GM12875 (cell line): ENCODE data around the gene SCO2.
A peak's percentile ranks its signal among the peaks of the same experiment; 100 is the strongest.

Experiments
- H3K4me3 ChIP-seq: one replicate; pipeline ENCODE4 v1.5.1; 2011; ENCODE audit warnings: low read depth, low read length, control low read depth
- TF ChIP-seq, protein P1 (sequence below): IDR thresholded peaks from 2 replicates; pipeline ENCODE4 v1.5.1; 2011; ENCODE audit warnings: low read depth, mild to moderate bottlenecking, control low read depth, inconsistent platforms, low read length, moderate library complexity, borderline replicate concordance; ENCODE audit not compliant: insufficient read depth

The SCO2 gene

DNA sequence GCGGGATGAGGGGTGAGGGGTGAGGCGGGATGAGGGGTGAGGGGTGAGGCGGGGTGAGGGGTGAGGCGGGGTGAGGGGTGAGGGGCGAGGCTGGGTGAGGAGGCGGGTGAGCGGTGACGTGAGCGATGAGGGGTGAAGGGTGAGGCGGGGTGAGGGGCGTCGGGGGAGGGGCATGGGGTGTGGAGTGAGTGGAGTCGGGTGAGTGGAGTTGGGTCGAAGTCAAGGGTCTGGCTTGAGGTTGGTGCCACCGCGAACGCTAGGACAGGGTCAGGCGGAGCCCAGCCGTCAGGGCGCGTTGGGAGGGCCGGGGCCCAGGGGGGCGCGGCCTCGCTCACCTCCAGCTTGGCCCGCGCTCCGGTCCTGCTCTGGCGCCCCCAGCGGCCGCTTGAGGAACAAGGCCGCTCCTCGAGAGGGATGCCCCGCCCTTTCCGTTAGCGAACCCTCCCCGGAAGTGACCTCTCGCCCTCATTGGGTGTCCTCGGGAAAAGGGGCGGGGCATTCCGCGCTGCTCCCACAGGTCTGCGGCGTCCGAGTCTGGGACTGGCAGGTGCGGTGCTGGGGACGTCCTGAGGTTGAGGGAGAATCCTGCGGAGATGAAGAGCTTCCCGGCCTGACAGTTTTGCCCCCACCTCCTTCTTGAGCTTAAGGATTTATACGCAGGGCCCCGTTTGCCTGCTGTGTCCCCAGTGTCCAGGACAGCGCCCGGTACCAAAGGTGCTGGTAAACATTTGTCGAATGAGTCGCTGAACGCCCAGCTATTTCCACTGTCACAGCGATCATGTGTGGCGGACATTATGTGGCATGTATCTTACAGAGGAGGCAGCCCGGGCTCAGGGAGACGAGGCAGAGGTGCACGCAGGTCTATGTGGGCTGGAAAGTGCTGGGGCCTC is 37.4 kb upstream of the SCO2 start, which contains the start of gene SYCE3:
TSS of gene SYCE3 (minus strand) at position 397 of the 890 bp plus-strand sequence. CDS start 6,514 bp downstream, outside the sequence.
- TF ChIP-seq, protein P1, sequence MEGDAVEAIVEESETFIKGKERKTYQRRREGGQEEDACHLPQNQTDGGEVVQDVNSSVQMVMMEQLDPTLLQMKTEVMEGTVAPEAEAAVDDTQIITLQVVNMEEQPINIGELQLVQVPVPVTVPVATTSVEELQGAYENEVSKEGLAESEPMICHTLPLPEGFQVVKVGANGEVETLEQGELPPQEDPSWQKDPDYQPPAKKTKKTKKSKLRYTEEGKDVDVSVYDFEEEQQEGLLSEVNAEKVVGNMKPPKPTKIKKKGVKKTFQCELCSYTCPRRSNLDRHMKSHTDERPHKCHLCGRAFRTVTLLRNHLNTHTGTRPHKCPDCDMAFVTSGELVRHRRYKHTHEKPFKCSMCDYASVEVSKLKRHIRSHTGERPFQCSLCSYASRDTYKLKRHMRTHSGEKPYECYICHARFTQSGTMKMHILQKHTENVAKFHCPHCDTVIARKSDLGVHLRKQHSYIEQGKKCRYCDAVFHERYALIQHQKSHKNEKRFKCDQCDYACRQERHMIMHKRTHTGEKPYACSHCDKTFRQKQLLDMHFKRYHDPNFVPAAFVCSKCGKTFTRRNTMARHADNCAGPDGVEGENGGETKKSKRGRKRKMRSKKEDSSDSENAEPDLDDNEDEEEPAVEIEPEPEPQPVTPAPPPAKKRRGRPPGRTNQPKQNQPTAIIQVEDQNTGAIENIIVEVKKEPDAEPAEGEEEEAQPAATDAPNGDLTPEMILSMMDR = peak; percentile 98
- H3K4me3 ChIP-seq = peak within 1 kb of the TSS; percentile 63

DNA sequence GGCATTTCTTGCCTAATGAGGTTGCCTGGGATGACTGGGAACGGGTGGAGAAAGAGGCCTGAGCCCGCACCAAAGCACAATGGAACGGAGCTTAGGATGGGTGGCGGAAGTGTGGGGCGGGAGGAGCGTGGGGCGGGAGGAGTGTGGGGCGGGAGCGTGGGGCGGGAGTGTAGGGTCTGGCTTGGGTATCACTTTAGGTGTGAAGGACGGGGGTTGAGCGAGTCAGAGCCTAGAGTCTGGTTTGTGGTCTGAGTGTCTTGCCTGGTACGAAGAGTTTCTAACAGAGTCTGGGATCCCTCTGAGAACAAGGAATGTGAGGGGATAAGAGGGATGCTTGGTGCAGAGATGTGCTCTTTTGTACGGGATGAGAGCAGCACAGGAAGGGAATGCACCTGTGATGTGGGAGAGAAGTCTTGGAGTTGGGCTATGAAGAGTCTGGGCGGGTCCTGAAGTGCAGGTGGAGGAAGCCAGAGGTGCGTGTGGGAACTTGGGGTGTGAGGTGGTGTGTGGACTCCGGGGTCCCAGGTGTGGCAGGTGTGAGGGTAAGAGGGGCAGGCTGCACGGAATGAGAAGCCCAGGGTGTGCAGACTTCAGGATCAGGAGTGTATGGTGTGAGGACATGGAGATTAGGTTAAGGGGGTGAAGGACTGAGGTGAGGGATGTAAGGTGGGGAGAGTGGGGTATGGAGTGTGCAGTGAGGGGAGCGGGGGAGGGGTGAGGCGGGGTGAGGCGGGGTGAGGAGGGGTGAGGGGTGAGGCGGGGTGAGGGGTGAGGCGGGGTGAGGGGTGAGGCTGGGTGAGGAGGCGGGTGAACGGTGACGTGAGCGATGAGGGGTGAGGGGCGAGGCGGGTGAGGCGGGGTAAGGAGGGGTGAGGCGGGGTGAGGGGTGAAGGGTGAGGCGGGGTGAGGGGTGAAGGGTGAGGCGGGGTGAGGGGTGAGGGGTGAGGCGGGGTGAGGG is 36.3 kb upstream of the SCO2 start:
- H3K4me3 ChIP-seq = no peak overlapping the region
- TF ChIP-seq, protein P1 = no peak

DNA sequence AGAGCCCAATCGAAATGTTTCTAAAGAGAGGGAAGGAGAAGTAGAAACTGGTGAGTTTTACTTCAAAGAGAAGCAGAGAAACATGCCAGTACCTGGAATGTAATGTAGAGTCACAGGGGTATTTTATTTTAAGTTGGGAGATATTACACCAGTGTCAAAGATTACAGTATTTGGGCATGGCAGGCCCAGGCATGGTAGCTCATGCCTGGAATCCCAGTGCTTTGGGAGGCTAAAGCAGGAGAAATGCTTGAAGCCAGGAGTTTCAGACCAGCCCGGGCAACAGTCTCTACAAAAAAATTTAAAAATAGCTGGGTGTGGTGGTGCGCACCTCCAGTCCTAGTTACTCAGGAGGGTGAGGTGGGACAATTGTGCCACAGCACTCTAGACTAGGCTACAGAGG is 34.6 kb upstream of the SCO2 start:
- H3K4me3 ChIP-seq = no peak overlapping the region
- TF ChIP-seq, protein P1 = no peak

DNA sequence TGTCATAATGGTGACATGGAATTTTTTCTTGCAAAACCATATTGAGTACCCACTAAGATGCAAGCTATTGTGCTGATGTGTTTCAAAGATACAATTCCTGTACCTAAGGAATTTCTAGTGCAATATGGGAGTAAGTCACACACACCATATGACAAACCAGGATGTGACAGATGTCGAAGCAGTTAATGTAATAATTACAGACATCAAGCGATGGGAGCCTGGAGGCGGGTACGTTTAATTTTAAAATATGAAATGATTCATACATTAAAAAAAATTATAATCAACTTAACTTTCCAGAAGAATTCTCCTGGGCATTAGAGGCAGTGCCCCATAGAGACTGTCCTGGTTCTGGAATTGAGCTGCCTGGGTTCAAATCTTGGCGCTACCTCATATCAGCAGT is 31.3 kb upstream of the SCO2 start:
- no peak overlapping the region for H3K4me3 ChIP-seq
- TF ChIP-seq, protein P1 = no peak

DNA sequence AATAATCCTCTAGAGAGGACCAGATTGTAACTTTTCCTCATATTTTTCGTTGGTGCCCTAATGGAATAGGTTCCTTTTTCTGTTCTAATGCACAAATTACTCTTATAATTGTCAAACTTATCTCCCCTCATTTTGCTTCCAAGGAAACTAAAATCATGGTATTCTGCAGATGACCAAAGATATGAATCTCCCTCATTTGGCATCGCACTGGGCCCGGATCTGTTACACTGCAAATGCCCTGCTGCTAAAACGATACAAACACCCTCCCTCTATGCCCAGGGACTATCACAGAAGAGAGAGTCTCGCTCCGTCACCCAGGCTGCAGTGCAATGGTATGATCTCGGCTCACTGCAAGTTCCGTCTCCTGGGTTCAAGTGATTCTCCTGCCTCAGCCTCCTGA is 27.9 kb upstream of the SCO2 start:
- TF ChIP-seq, protein P1 = no peak
- no peak overlapping the region for H3K4me3 ChIP-seq

DNA sequence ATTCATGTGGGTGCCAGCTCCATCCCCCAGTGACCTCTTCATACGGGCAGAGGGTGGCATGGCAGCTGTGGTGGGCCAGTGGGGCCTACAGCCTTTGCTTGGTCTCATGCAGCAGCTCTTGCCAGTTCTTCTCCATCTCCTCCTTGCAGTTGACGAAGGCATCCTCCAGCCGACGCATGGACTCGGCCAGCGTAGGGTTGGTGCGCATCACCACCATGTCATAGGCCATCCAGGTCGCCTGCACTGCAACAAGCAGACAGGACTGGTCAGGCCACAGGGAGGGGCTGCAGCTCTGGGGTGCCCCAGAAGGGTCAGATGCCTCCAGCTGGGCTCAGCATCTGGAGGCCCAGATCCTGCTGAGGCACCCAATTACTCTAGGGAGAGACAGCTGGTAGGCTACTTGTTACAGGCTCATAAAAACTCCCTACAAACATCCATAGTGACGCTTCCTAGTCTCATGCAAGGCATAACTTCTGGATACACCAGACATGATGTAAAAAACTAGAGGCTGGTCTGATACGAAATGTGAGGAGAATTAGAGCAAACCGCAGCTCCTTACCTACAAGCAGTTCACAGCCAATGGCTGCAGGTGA is 25.9 kb upstream of the SCO2 start:
- no peak overlapping the region for H3K4me3 ChIP-seq
- TF ChIP-seq, protein P1 = no peak
